ENCODE results near the gene PRX. TPM values are rescaled to one million over a fixed set of nuclear protein-coding genes. Genes with fewer than 3 reads are reported as not detected.

Gene PRX
- total and polyA plus RNA-seq, 4 donors: 0.03 to 1.0 (median 0.52) TPM

- H3K36me3 ChIP-seq (ENCODE audit: control insufficient read depth in 4 of 4, insufficient read depth in 3 of 4, low read depth in 1 of 4, low read length in 3 of 4): no peaks in the 10 kb centered on the region
- TF ChIP-seq RAD21 (IDR thresholded peaks at IDR 0.05) (peak in 1 of 2 donors; percentile 28), MAX (IDR thresholded peaks at IDR 0.05) (no peak), CTCF (IDR thresholded peaks at IDR 0.05; ENCODE audit: low read depth, low read length, missing input control) (peak; percentile 6)
- no peak overlapping the region for H3K9ac ChIP-seq (ENCODE audit: low read depth in 1 of 2, low read length in 2 of 2)
- 61% methylated on average over 9 of the region's 9 CpGs for WGBS
- no peak overlapping the region for H3K4me3 ChIP-seq (ENCODE audit: low read depth in 1 of 3, low read length in 3 of 3)
- H3K9me3 ChIP-seq (ENCODE audit: control insufficient read depth in 4 of 4, low read length in 3 of 4): no peaks in the 10 kb centered on the region
- H3K27me3 ChIP-seq (ENCODE audit: control insufficient read depth in 4 of 4, insufficient read depth in 4 of 4, low read length in 3 of 4): no peaks in the 10 kb centered on the region
- H3K4me1 ChIP-seq (ENCODE audit: control insufficient read depth in 4 of 4, insufficient read depth in 4 of 4, low read length in 3 of 4): no peaks in the 10 kb centered on the region
- no peak overlapping the region for H3K27ac ChIP-seq (ENCODE audit: low read depth in 1 of 2, low read length in 2 of 2)
- DNase-seq (ENCODE audit: low spot score): no peak
These were observed 20.2 kb downstream of the PRX start for GRCh38 chr19:40392894-40393517.

- Histone ChIP-seq H3K27ac (ENCODE audit: low read depth in 1 of 2, low read length in 2 of 2) (no peak overlapping the region), H3K9ac (ENCODE audit: low read depth in 1 of 2, low read length in 2 of 2) (no peak overlapping the region), H3K4me1 (ENCODE audit: control insufficient read depth in 4 of 4, insufficient read depth in 4 of 4, low read length in 3 of 4) (no peaks in the 10 kb centered on the region), H3K27me3 (ENCODE audit: control insufficient read depth in 4 of 4, insufficient read depth in 4 of 4, low read length in 3 of 4) (no peaks in the 10 kb centered on the region), H3K36me3 (ENCODE audit: control insufficient read depth in 4 of 4, insufficient read depth in 3 of 4, low read depth in 1 of 4, low read length in 3 of 4) (no peaks in the 10 kb centered on the region), H3K4me3 (ENCODE audit: low read depth in 1 of 3, low read length in 3 of 3) (no peak overlapping the region), H3K9me3 (ENCODE audit: control insufficient read depth in 4 of 4, low read length in 3 of 4) (no peaks in the 10 kb centered on the region)
- WGBS: 80% methylated on average over 8 of the region's 8 CpGs
- no peak for TF ChIP-seq NR2F2 (IDR thresholded peaks at IDR 0.05)
- TF ChIP-seq RXRA (IDR thresholded peaks at IDR 0.05): no peak
- no peak for TF ChIP-seq HNF4G (IDR thresholded peaks at IDR 0.05)
- no peak for TF ChIP-seq YY1 (IDR thresholded peaks at IDR 0.05)
- TF ChIP-seq ZBTB33 (IDR thresholded peaks at IDR 0.05): no peak
- TF ChIP-seq HNF4A (conservative IDR thresholded peaks at IDR 0.05): no peak
- no peak for TF ChIP-seq FOXA2 (IDR thresholded peaks at IDR 0.05)
- no peak for TF ChIP-seq CTCF (IDR thresholded peaks at IDR 0.05; ENCODE audit: low read depth, low read length, missing input control)
- no peak for TF ChIP-seq GABPA (IDR thresholded peaks at IDR 0.05 in 1 of 2, conservative IDR thresholded peaks at IDR 0.05 in 1 of 2)
- TF ChIP-seq, protein P1, sequence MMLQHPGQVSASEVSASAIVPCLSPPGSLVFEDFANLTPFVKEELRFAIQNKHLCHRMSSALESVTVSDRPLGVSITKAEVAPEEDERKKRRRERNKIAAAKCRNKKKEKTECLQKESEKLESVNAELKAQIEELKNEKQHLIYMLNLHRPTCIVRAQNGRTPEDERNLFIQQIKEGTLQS (IDR thresholded peaks at IDR 0.05): no peak
- TF ChIP-seq TAF1 (conservative IDR thresholded peaks at IDR 0.05): no peak
- no peak for TF ChIP-seq MAX (IDR thresholded peaks at IDR 0.05)
- TF ChIP-seq EGR1 (IDR thresholded peaks at IDR 0.05; ENCODE audit: low read depth in 2 of 2): no peak
- no peak for TF ChIP-seq FOXA1 (IDR thresholded peaks at IDR 0.05)
- no peak for TF ChIP-seq SP1 (IDR thresholded peaks at IDR 0.05)
- no peak for TF ChIP-seq RAD21 (IDR thresholded peaks at IDR 0.05)
- TF ChIP-seq REST (IDR thresholded peaks at IDR 0.05): no peak
- DNase-seq (ENCODE audit: low spot score): no peak
These were observed 21.1 kb downstream of the PRX start for GRCh38 chr19:40392123-40392522.
